Activated CD8-positive, alpha-beta memory T cell treated with anti-CD3 and anti-CD28 coated beads for 24 hours (primary cell): ENCODE measurements around the gene CNN2.

ENCODE experiments used
- DNase-seq: peaks from one replicate; pipeline ENCODE4 v3.0.0-alpha.2; 2020

CNN2 gene

DNA sequence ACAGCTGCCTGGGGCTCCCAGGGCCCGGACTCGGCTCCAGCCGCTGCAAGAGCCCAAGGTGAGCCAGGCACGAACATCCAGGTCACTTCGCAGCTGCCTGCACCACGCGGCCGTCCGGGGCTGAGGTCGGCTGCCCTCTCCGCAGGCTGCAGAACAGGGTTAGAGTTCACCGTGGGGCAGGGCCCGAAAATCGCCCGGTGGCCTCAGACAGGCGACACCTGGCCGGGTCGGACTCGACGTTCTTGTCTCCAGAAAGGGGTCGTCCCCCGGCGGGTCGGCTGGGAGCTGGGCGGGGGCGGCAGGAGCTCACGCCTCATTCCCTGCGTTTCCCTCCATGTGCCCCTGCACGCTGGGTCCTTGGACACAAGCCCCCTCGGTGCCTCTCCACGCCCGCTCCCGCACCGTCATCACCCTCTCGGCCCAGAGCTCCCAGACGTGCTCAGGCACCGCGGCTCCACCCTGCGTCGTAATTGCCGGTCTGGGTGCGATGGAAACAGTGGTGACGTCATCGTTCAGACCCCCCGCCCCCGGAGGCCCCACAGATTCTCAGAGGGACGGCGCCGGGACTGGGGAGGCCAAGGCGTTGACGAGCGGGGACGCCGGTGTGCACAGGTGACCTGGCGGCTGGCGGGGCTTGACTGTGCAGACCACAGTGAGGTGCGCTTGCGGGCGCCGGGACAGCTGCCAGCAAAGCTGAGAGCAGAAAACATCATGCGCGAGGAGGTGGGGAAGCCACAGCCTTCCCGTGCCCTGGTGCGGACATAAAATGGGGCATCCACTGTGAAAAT is 30.2 kb upstream of the CNN2 start:
- DNase-seq: peak; percentile 88

DNA sequence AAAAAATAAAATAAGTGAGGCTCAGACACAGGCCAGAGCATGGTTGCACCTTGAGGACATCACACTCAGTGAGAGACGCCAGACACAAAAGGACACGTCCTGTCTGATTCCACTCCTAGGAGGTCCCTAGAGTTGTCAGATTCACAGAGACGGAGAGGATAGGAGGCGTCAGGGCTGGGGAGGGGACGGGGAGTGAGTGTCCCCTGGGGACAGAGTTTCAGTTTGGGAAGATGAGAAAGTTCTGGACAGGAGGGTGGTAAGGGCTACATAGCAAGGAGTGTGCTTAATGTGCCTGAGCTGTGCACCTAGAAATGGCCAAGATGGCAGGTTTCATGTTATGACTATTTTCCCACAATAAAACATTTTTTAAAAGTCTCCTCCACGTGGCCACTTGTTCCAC is 28.3 kb upstream of the CNN2 start:
- DNase-seq: no peak

DNA sequence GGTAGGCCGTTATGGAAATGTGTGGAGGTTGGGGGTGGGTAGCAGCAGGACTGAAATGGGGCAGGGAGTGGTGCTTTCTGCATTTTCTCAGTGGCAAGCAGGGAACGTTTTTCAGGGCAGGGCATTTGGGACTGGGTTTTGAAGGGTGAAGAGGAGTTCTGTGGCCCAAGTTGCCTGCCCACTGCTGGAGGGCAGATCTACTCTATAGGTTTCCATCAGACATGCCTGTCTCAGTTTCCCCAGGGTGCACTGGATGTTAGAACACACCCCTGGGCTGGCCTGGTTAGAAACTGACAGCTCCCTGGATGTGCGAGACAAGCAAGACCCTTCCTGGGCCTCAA is 27.1 kb upstream of the CNN2 start:
- no peak for DNase-seq

DNA sequence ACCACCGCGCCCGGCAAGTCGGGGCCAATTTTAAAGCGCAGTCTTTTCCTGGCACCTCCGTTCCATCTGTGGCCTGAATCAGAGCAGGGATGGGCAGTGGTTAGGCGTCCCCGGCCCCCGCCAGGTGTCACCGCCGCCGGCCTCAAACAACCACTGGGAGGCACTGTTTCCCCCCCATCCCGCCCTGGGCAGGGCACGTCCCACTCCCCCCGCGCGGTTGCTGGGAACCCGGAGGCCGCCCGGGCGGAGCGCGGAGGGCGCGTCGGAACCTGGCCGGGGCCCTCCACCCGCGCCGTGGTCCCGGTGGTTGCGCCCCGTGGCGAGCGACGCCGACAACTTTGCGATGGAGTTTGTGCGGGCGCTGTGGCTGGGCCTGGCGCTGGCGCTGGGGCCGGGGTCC is 26.3 kb upstream of the CNN2 start, which contains the start of gene GRIN3B:
TSS of gene GRIN3B (plus strand) at position 325 of the 400 bp plus-strand sequence. CDS start at position 344, 19 bp downstream.
- peak; percentile 84 for DNase-seq

DNA sequence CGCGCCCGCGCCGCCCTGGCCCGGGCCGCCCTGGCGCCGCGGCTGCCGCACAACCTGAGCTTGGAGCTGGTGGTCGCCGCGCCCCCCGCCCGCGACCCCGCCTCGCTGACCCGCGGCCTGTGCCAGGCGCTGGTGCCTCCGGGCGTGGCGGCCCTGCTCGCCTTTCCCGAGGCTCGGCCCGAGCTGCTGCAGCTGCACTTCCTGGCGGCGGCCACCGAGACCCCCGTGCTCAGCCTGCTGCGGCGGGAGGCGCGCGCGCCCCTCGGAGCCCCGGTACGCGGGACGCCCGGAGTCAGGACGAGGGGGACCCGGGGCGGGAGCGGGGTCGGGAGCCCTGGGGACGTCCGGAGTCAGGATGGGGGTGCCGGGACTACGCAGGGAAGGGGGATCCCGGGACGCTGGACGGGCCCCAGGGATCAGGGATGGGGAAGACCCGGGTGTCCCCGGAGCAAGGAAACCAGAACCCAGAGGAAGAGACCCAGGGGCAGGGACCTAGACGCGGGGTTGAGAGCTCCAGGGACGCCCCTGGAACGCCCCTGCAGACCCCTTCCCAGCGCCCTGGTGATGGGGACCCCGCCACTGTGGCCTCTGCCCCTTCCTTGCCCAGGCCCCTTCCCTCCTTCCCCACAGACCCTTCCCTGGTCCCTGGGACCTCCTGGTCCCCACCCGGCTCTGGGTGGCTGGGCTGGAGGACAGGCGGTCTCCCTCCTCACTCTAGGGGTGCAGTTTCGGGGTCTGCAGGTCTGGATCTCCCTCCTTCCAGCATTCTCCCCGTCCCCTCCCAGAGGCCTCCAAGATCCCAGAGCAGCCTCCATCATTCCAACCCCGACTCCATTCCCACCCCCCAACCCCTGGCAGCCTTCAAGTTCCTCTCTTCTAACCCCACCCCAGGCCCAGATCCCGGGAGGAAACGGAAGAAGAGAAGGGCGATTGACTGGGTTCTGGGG is 25.5 kb upstream of the CNN2 start:
- DNase-seq: no peak

DNA sequence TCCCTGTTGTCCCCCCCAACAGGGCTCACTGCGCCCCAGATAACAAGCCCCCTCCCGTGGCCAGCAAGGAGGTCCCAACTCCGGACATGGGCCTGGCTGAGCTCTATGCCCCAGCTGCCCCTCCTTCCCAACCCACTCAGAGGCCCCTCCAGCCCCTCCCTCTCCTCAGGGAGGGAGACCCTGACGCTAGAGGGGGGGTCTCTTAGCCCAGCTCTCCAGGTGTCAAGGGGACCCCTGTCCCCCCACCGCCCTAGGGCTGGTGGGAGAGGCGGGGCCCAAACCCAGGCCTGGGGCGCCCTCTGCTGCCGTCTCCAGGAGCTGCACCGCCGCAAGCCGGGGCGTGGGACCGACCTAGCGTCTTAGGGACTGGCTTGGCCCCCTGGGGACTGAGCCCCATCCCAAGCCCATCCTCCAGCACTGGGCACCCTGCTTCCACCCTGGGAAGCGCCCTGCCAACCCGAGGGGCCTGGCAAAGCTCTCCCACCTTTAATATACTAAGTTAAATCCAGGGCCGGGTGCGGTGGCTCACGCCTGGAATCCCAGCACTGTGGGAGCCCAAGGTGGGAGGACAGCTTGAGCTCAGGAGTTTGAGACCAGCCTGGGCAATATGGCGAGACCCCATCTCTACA is 24.8 kb upstream of the CNN2 start:
- DNase-seq: peak; percentile 91

DNA sequence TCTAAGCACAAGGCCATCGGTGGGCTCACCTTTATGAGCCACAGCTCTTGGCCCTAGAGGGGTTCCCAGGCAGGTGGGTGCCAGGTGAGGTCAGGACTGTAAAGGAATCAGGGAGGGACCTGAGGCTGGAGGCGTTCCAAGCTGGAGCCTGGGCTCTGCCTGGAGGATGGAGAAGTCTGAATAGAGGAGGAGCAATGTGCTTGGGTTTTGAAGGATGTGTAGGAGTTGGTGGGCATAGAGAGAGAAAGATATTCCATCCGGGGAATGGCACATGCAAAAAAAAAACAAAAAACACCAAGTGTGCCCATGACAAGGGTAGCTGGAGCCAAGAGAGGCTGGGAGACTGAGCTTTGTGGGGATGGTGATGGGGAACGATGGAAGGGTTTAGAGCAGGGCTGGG is 23.8 kb upstream of the CNN2 start:
- no peak for DNase-seq

DNA sequence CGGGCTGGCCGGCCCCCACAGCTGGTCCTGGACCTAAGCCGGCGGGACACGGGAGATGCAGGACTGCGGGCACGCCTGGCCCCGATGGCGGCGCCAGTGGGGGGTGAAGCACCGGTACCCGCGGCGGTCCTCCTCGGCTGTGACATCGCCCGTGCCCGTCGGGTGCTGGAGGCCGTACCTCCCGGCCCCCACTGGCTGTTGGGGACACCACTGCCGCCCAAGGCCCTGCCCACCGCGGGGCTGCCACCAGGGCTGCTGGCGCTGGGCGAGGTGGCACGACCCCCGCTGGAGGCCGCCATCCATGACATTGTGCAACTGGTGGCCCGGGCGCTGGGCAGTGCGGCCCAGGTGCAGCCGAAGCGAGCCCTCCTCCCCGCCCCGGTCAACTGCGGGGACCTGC is 23.1 kb upstream of the CNN2 start:
- DNase-seq: no peak

DNA sequence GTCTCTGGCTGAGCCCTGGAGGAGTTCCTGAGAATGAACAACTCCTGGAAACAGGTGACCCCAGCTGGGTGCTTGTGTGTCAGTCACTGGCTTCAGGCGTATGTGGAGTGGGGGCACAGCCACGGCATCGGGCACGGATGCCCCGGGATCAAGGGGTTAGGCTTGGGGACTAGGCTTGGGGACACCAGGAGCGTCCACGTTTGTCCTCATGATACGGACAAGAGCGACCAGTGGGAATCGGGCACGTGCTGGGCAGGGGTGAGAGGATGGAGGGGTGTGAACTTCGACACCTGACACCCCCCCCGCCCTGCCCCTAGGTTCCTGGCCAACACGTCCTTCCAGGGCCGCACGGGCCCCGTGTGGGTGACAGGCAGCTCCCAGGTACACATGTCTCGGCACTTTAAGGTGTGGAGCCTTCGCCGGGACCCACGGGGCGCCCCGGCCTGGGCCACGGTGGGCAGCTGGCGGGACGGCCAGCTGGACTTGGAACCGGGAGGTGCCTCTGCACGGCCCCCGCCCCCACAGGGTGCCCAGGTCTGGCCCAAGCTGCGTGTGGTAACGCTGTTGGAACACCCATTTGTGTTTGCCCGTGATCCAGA is 22.1 kb upstream of the CNN2 start:
- no peak for DNase-seq

DNA sequence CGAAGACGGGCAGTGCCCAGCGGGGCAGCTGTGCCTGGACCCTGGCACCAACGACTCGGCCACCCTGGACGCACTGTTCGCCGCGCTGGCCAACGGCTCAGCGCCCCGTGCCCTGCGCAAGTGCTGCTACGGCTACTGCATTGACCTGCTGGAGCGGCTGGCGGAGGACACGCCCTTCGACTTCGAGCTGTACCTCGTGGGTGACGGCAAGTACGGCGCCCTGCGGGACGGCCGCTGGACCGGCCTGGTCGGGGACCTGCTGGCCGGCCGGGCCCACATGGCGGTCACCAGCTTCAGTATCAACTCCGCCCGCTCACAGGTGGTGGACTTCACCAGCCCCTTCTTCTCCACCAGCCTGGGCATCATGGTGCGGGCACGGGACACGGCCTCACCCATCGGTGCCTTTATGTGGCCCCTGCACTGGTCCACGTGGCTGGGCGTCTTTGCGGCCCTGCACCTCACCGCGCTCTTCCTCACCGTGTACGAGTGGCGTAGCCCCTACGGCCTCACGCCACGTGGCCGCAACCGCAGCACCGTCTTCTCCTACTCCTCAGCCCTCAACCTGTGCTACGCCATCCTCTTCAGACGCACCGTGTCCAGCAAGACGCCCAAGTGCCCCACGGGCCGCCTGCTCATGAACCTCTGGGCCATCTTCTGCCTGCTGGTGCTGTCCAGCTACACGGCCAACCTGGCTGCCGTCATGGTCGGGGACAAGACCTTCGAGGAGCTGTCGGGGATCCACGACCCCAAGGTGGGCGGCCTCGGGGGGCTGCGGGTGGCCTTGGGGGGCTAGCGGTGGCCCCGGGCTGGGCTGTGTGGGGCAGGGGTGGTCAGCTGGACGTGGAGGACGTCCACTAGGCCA is 21.4 kb upstream of the CNN2 start:
- DNase-seq: no peak

DNA sequence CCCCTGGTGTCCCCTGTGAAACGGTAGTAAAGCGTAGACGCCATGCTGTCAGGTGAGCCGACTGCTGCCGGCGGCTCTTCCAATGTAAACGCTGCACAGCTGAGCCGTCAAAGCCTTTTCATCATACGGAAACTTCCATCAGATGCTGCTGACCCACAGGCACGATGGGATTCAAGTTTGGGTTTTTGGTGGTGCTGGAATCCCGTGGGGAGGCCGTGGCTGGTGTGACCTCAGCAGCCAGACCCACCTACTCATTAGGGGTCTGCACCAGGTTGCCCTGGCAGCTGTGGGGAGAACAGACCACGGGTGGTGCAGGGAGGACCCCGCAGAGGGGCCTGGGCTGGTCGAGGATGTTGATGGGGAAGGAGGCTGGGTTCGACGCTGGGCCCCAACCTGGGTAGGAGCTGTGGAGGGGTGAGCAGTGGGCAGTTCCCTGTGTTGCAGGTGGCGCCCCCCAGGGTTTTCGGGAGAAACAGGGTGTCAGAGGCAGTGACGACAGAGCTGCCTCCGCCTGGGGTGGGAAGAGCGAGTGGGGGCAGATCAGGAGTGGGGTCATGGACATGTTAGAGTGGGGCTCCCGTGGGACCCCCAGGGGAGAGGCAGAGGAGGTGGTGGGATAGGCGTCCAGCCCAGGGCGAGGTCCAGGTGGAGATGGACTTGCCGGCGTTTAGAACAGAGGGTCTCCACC is 19.6 kb upstream of the CNN2 start:
- DNase-seq: no peak

DNA sequence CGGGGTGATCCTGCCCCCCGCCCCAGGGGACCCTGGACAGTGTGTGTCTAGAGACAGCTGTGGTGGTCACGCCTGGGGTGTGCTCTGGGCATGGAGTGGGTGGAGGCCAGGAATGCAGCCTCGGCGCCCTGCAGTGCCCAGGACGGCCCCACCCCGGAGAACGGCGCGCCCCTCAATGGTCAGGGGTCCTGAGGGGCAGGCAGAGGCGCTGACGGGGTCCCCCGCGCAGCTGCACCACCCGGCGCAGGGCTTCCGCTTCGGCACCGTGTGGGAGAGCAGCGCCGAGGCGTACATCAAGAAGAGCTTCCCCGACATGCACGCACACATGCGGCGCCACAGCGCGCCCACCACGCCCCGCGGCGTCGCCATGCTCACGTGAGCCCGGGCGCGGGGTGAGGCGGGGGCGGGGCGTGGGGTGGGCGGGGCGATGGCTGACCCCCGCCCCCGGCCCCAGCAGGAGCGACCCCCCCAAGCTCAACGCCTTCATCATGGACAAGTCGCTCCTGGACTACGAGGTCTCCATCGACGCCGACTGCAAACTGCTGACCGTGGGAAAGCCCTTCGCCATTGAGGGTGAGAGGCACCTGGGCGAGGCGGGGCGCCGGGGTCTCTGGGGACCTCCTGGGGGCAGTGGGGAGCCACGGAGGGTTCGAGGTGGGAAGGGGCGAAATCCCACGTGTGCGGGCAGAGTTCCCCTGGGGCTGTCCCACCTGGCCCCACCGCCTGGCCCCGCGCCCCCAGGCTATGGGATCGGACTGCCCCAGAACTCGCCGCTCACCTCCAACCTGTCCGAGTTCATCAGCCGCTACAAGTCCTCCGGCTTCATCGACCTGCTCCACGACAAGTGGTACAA is 18.8 kb upstream of the CNN2 start:
- DNase-seq: no peak

DNA sequence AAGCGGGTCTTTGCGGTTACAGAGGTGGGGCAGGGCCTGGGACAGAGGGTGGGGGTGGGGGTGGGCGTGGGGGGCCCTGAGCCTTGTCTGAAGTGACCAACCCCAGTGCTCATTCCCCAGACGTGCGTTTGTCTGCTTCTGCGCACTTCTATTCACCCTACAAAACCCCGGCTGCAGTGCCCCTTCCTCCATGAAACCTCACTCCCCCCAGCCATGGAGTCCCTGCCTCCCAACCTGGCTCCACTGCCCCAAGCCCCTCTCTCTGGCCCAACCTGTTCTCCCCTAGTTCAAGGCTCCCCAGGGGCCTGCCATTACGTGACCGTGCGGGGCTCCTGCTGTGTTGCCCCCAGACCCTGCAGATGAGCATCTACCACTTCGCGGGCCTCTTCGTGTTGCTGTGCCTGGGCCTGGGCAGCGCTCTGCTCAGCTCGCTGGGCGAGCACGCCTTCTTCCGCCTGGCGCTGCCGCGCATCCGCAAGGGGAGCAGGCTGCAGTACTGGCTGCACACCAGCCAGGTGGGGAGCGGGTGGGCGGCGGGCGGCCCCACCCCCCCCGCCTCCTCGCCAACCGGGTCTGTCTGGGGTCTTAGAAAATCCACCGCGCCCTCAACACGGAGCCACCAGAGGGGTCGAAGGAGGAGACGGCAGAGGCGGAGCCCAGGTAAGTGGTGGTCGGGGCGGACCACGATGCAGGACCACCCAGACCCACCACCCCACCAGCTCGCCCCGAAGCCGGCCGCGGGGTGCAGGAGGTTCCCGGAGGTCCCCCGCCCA is 18.0 kb upstream of the CNN2 start:
- no peak for DNase-seq

DNA sequence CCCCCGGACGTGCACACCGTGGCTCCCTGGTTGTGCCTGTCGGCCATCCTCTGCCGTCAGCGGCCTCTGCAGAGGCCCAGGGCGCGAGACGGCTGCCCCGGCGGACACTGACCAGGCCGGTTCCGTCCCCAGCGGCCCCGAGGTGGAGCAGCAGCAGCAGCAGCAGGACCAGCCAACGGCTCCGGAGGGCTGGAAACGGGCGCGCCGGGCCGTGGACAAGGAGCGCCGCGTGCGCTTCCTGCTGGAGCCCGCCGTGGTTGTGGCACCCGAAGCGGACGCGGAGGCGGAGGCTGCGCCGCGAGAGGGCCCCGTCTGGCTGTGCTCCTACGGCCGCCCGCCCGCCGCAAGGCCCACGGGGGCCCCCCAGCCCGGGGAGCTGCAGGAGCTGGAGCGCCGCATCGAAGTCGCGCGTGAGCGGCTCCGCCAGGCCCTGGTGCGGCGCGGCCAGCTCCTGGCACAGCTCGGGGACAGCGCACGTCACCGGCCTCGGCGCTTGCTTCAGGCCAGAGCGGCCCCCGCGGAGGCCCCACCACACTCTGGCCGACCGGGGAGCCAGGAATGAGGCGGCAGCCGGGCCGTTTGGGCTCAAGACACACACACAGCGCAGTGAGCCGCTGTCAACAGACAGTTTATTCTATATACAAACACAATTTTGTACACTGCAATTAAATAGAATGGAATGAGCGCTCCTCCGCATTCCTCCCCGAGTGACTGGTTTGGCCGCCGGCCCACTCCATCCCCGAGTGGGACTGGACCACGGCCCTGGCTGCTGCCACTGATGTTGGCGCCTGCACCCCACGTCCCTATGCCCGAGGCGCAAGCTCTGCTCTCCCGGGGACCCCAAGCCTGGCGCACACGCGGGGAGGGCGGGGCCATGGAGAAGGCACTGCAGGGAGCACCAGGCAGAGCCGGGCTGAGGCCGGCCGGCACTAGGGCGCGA is 17.1 kb upstream of the CNN2 start:
- DNase-seq: no peak

DNA sequence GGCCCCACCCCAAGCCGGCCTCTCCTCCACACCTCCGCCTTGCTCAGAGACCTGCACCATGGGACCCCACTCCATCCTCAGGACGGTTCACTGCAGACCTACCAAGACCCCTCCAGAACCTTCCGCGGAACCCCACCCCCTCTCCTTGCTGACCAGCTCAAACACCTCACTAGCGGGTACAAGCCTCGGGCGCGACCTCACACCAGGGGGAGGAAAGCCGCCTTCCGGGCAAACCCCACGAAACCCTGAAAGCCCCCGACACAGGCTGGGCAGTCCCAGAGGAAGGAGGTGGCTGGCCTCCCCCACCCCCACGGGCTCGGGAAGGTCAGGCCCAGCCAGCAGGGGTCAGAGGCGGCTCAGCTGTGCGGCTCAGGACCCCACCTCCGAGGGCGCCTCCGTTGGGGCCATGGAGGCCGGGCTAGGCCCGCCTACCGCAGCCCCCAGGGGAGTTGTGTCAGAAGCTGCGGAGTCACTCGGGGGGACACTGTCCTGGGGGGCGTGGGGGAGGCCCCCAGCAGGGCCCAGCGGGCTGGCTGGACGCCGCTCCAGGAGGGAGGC is 16.3 kb upstream of the CNN2 start:
- no peak for DNase-seq

DNA sequence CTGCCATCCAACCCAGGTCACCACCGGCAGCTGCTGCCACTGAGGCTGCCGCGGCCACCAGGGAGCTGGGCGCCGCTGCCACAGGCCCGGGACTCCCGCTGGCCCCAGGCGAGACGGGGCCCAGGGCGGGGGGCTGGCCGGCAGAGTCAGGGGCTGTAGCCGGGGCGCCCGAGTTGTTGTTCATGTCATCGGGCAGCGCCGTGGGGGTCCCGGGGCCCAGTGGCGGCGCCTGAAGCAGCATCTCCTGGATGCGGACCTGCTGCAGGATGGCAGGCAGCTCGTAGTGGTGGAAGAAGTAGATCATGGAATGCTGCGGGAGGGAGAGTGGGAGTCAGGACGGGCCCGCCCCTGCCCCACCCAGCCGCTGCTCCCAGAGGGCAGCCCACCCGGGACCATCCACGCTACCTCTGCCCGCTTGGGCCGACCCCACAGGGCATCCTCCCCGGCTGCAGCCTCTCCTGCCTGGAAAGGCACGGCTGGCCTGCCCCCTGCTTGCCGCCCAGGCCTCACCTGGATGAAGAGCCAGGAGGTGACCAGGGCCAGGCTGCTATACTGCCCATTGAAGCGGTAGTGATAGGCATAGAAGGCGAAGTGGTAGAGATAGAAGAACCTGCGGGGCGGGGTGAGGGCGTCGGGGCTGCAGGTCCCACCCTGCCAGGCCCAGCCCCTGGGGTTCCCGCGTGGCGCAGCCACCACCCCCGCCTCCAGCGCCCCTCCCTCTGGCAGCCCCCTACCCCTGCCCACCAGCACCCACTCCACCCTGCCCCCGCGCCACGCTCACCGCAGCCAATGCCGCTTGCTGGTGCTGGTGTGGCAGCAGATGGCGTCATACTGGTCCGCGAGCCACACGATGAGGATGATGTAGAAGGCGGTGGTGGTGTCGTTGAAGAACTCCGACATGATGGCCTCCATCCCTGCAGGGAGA is 15.6 kb upstream of the CNN2 start:
- no peak for DNase-seq

DNA sequence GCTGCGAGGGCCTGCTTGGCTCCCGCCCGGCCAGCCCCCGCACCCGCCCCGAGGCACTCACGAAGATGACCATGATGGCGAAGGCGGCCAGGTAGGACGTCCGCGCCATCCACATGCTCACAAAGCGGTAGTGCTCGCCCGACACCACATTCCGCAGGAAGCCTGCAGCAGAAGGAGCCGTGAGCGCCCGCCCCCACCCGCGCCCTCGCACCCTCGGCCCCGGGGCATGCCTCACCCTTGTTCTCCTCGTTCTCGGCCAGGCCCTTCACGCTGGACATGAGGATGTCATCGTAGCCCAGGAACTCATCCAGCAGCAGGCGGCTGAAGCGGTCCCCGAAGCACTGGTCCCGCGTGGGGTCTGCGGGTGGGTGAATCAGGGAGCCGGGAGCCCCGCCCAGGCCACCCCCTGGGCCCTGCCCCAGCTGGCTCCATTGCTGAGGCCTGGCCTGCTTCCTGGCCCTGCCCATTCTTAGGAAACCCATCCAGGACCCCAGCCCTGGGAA is 14.5 kb upstream of the CNN2 start:
- DNase-seq: no peak
